GM21528 (cell line): ENCODE results near the gene MLLT6.

Experiments
- ATAC-seq: cut with Tn5 transposase; IDR thresholded peaks from one replicate; pipeline ENCODE4 v1.9.1; 2021; ENCODE audit warnings: mild to moderate bottlenecking, moderate library complexity; ENCODE audit not compliant: unreplicated experiment, low FRiP score

MLLT6 gene

GRCh38 chr17:38704606-38705522, at the start of gene MLLT6:
TSS of gene MLLT6 (plus strand) at chr17:38705273. CDS start at chr17:38705633, 360 bp downstream.
- no peak for ATAC-seq

- no peak for ATAC-seq
These were observed 47.9 kb upstream of the MLLT6 start for GRCh38 chr17:38656959-38657823.

DNA sequence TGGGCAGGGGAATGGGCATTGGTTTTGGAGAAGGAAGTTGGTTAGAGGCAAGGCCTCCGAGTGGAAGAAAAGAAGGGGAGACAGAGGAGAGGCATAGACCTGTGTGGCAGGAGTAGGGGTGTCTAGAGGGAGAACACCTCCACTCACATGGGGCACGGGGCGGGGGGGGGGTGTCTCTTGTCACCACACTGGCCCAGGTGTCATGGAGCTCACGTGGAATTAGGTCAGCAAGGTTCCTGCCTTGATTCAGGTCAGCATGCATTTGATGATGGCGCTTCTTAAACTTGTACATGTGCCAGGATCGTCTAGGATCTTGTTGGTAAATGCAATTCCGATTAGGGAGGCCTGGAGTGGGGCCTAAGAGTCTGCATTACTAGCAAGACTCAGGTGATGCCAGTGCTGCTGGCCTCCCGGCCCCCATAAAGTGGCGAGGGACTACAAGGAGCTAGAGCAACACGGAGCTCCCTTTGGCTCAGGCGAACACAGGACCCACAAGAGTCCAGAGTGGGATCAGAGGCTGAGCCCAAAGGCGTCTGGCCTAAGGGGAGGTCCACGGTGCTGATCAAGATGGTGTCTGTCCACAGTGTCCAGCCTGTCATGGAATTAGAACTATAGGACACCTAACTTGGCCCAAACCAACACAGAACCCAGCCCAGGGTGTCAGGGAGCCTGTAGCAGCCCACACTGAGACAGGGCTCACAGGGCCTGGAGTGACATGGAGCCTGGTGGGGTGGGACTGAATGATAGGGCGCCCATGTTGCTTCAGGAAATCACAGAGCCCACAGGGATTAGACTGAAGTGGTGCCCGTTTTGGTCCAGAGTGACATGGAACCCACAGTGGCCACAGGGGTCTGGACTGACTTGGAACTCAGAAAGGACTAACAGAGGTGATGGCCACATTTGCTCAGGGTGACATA, 47.0 kb upstream of the MLLT6 start:
- no peak for ATAC-seq

DNA sequence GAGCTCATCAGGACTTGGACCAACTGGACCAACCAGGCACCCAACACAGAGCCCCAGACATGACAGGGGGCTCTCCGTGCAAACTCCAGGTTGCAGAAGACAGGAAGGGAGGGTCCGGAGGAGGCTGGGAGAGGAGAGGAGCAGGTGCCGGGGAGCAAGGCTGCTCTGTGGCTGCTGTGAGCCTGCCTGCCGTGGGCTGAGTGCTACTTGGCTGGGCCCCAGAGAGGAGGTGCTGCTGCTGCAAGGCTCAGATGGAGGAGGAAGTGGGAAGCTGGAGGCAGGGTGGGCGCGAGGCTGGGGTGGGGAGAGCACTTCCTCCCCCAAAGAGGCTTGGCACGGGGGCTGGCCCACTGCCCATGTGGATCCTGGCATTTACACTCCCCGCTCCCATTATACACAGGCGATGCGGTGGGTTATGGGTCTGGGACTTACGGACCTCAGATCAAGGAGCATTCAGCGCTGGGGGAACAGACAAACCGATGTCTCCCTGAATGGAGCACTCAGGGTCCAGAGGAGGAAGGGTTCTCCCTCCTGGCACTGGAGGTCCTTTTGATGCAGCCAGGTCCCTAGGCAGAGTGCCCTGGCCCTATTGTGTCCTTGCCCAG, 46.2 kb upstream of the MLLT6 start:
- no peak for ATAC-seq

DNA sequence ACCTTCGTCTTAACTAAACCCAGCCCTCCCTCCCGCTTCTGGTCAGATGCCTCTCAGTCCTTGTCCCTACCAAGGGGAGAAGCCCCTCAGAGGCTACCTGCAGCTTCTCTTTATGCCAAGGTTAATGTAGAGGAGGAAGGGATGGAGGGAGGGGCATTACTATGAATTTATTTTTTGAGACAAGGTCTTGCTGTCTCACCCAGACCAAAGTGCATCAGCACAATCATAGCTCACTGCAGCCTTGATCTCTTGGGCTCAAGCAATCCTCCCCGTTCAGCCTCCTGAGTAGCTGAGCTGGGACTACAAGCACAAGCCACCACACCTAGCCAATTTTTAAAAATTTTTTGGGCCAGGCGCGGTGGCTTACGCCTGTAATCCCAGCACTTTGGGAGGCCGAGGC, 45.7 kb upstream of the MLLT6 start:
- no peak for ATAC-seq

GRCh38 chr17:38660097-38661025, 44.7 kb upstream of the MLLT6 start:
- no peak for ATAC-seq

GRCh38 chr17:38663125-38663751, 41.8 kb upstream of the MLLT6 start:
- ATAC-seq: no peak

DNA sequence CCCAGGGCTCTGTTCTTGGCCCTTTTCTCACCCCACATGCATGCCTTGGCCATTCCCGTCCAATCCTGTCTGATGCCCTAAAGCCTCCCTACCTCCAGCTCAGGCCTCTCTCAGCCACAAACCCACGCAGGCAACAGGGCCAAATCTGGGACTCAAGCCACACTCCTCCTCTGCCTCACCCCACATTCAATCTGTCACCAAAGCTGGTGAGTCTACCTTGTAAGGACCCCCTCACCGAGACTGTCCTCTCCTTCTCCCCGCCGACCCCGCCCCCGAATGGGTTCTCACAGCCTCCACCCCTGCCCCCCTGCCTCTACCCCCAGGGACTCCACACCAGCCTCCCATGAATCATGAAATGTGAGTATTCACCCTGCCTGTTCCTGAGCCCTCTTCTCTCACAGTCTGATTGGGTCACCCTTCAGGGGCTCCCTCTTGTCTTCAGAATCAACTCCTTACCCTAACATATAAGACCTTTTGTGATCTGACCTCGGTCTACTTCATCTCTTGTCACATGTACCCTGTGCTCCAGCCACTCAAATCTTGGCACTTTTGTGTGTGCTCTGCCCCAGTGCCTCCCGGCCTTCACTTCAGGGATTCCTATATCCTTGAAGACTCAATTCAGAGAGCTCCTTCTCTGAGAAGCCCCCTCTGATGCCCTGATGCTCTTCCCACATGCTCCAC, 41.0 kb upstream of the MLLT6 start:
- ATAC-seq: no peak

- ATAC-seq: no peak
These were observed 37.8 kb upstream of the MLLT6 start for GRCh38 chr17:38667099-38667786.

- no peak for ATAC-seq
These were observed 37.3 kb upstream of the MLLT6 start for GRCh38 chr17:38667787-38668122.

GRCh38 chr17:38669520-38669919, 35.6 kb upstream of the MLLT6 start:
- ATAC-seq: no peak

DNA sequence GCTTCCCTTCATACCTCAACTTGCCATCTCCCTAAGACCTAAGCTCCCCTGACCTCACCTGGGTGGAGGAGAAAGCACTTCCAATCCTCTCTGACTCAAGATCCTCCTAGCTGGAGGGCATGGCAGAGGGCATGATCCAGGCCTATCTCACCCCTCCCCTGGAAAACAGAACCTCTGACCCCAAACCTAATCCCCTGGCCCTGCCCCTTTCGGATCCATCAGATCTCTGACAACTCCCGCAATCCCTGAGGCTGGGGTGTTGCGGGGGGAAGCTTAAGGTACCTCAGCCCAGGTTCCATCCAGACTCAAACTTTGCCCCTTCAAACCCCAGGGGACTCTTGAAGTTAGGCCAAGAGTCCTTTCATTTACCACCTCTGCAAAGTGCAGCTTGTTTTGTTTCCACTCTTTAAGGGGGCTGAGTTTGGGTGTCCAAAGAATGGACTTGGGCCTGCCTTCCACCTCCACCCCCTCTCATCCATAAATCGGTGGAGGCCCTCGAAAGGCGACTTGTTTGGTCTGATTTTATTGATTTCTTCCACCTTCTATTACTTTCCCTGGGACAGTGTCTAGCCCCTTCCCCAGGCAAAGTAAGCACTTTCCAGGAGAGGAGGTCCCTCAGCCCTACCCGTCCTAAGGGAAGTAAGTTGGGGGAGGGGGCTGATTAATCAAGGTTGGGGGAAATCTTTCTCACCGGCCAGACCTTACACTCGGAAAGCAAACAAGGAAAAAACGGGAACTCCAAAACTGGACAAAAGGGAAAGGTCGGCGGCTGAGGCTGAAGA, 32.9 kb upstream of the MLLT6 start:
- ATAC-seq: no peak

DNA sequence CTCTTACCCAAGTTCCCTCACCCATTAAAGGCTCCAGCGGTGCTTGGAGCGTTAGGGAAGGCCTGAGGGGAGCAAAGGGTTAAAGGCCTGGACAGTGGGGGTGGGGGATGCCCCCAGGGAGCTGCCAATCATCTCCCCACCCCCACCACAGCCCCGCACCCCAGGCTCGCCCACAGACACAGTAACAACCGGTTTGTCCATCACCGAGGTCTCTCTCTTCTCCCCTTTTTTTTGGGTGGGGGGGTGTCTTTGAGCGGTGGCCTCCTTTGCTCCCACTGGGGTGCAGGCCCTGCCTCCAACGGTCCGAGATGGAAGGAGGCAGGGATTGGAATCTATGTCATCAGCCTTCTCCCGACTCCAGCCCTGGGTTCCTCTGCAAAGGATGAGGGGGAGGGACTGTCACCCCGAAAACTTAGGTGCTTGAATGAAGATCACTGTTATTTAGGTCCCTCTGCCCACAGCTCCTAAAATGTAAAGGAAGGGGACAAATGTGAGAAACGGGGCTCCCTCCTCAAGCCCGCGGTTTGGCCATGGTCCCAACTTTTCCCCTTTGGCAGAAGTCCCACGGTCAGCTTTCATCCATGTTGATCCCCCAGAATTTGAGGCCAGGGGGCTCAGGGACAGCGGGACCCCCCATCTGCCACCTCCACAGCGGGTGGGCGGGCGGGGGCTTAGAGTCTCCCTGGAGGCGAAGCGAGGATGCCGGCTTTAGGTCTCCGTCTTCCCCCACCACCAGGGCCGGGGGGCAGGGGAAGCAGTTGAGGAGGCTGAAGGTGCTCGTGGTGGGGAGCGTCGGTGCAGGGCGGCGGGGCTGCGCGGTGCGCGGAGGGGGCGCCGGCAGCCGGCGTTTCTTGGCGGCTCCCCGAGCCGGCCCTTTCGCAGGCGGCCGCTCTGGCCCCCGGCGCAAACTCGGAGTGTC, 32.0 kb upstream of the MLLT6 start:
- ATAC-seq: no peak

DNA sequence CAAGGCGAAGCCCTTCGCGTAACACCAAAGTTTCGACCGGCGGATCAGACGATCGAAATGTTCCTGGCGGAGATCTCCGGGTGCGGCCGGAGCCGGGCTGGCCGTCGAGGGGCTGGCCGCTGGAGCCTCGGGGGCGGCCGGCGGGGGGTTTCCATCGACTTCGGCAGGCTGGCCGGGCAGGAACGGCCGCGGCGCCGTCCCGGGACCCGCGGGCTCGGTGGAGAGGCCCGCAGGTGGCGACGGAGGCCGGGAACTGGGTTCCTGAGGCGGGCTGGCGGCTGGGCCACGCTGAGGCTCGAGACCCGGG, 31.4 kb upstream of the MLLT6 start:
- peak; percentile 12 for ATAC-seq

GRCh38 chr17:38674014-38674748, 30.9 kb upstream of the MLLT6 start:
- peak; percentile 19 for ATAC-seq
